ENCODE data around the gene CADPS. TPM values are rescaled to one million over a fixed set of nuclear protein-coding genes. Genes with fewer than 3 reads are reported as not detected.

CADPS gene
- polyA plus RNA-seq, 1 donor from 2014 or later, result 118 TPM

- no peak overlapping the region for H3K9ac ChIP-seq (ENCODE audit: low read length)
- no peak overlapping the region for H3K4me2 ChIP-seq (ENCODE audit: low read length)
- H3K9me2 ChIP-seq (ENCODE audit: insufficient read depth, low read length), result no peaks in the 10 kb centered on the region
- no peak overlapping the region for H2AFZ ChIP-seq (ENCODE audit: low read depth, low read length)
- peaks cover 100% of the 10 kb centered on the region for H3K27me3 ChIP-seq (ENCODE audit: insufficient read depth, low read depth, low read length)
- H3K79me2 ChIP-seq (replicated peaks; ENCODE audit: insufficient read depth, low read length), result no peaks in the 10 kb centered on the region
- H3K27ac ChIP-seq (ENCODE audit: low read length), result no peak overlapping the region
- H3K9me3 ChIP-seq (ENCODE audit: low read length), result peaks cover 13% of the 10 kb centered on the region
- H3F3A ChIP-seq (ENCODE audit: insufficient read depth, low read length, poor library complexity, severe bottlenecking), result peaks cover 11% of the 10 kb centered on the region
- no peaks in the 10 kb centered on the region for H4K20me1 ChIP-seq (ENCODE audit: insufficient read depth)
- no peaks in the 10 kb centered on the region for H3K36me3 ChIP-seq (ENCODE audit: insufficient read depth, low read length)
- H3K4me3 ChIP-seq (ENCODE audit: low read length), result no peak overlapping the region
- TF ChIP-seq EZH2 (IDR thresholded peaks at IDR 0.05; ENCODE audit: borderline replicate concordance, insufficient read depth, low read length, poor library complexity, severe bottlenecking) (peak; percentile 80), MXI1 (conservative IDR thresholded peaks at IDR 0.05; ENCODE audit: poor library complexity, severe bottlenecking) (no peak)
Measured at GRCh38 chr3:62370858-62371719, 504.1 kb downstream of the CADPS start.

GRCh38 chr3:62370112-62370857, 504.9 kb downstream of the CADPS start:
- Histone ChIP-seq H3K27me3 (ENCODE audit: insufficient read depth, low read depth, low read length) (peaks cover 100% of the 10 kb centered on the region), H3K9me2 (ENCODE audit: insufficient read depth, low read length) (no peaks in the 10 kb centered on the region), H2AFZ (ENCODE audit: low read depth, low read length) (no peak overlapping the region), H3K4me3 (ENCODE audit: low read length) (no peak overlapping the region), H3K36me3 (ENCODE audit: insufficient read depth, low read length) (no peaks in the 10 kb centered on the region), H3K9ac (ENCODE audit: low read length) (no peak overlapping the region), H3K27ac (ENCODE audit: low read length) (no peak overlapping the region), H3K9me3 (ENCODE audit: low read length) (peaks cover 13% of the 10 kb centered on the region), H3K79me2 (replicated peaks; ENCODE audit: insufficient read depth, low read length) (no peaks in the 10 kb centered on the region), H4K20me1 (ENCODE audit: insufficient read depth) (no peaks in the 10 kb centered on the region), H3F3A (ENCODE audit: insufficient read depth, low read length, poor library complexity, severe bottlenecking) (peaks cover 4% of the 10 kb centered on the region), H3K4me2 (ENCODE audit: low read length) (no peak overlapping the region)
- TF ChIP-seq CTCF (IDR thresholded peaks at IDR 0.05; ENCODE audit: poor library complexity, severe bottlenecking), result no peak
- TF ChIP-seq TAF1 (IDR thresholded peaks at IDR 0.05; ENCODE audit: low read depth), result no peak
- TF ChIP-seq RAD21 (conservative IDR thresholded peaks at IDR 0.05), result no peak
- no peak for TF ChIP-seq EP300 (conservative IDR thresholded peaks at IDR 0.05; ENCODE audit: poor library complexity, severe bottlenecking)
- peak; percentile 65 for TF ChIP-seq EZH2 (IDR thresholded peaks at IDR 0.05; ENCODE audit: borderline replicate concordance, insufficient read depth, low read length, poor library complexity, severe bottlenecking)

GRCh38 chr3:62369476-62369743, 505.8 kb downstream of the CADPS start:
- no peaks in the 10 kb centered on the region for H3K9me2 ChIP-seq (ENCODE audit: insufficient read depth, low read length)
- no peak overlapping the region for H3K4me2 ChIP-seq (ENCODE audit: low read length)
- no peak overlapping the region for H3K9ac ChIP-seq (ENCODE audit: low read length)
- no peaks in the 10 kb centered on the region for H3F3A ChIP-seq (ENCODE audit: insufficient read depth, low read length, poor library complexity, severe bottlenecking)
- no peaks in the 10 kb centered on the region for H3K36me3 ChIP-seq (ENCODE audit: insufficient read depth, low read length)
- H3K4me3 ChIP-seq (ENCODE audit: low read length), result no peak overlapping the region
- H3K9me3 ChIP-seq (ENCODE audit: low read length), result peaks cover 13% of the 10 kb centered on the region
- H3K27ac ChIP-seq (ENCODE audit: low read length), result no peak overlapping the region
- H3K27me3 ChIP-seq (ENCODE audit: insufficient read depth, low read depth, low read length), result peaks cover 100% of the 10 kb centered on the region
- H4K20me1 ChIP-seq (ENCODE audit: insufficient read depth), result no peaks in the 10 kb centered on the region
- no peak for TF ChIP-seq CTCF (IDR thresholded peaks at IDR 0.05; ENCODE audit: poor library complexity, severe bottlenecking)
- no peak for TF ChIP-seq MXI1 (conservative IDR thresholded peaks at IDR 0.05; ENCODE audit: poor library complexity, severe bottlenecking)
- no peak for TF ChIP-seq POLR2AphosphoS5 (IDR thresholded peaks at IDR 0.05)
- TF ChIP-seq RAD21 (conservative IDR thresholded peaks at IDR 0.05), result no peak
- no peak for TF ChIP-seq EP300 (conservative IDR thresholded peaks at IDR 0.05; ENCODE audit: poor library complexity, severe bottlenecking)
- TF ChIP-seq REST (IDR thresholded peaks at IDR 0.05; ENCODE audit: borderline replicate concordance), result no peak
- TF ChIP-seq EZH2 (IDR thresholded peaks at IDR 0.05; ENCODE audit: borderline replicate concordance, insufficient read depth, low read length, poor library complexity, severe bottlenecking), result no peak
- TF ChIP-seq SMC3 (conservative IDR thresholded peaks at IDR 0.05; ENCODE audit: poor library complexity), result no peak
- no peak for TF ChIP-seq TAF1 (IDR thresholded peaks at IDR 0.05; ENCODE audit: low read depth)
- no peak overlapping the region for H2AFZ ChIP-seq (ENCODE audit: low read depth, low read length)
- H3K79me2 ChIP-seq (replicated peaks; ENCODE audit: insufficient read depth, low read length), result no peaks in the 10 kb centered on the region

All from neural cell (in vitro differentiated cells).